ENCODE measurements around the gene LAIR1. TPM values are rescaled to one million over a fixed set of nuclear protein-coding genes. Genes with fewer than 3 reads are reported as not detected.

Gene LAIR1, protein sequence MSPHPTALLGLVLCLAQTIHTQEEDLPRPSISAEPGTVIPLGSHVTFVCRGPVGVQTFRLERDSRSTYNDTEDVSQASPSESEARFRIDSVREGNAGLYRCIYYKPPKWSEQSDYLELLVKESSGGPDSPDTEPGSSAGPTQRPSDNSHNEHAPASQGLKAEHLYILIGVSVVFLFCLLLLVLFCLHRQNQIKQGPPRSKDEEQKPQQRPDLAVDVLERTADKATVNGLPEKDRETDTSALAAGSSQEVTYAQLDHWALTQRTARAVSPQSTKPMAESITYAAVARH
- not detected in 2 replicates for total RNA-seq

DNA sequence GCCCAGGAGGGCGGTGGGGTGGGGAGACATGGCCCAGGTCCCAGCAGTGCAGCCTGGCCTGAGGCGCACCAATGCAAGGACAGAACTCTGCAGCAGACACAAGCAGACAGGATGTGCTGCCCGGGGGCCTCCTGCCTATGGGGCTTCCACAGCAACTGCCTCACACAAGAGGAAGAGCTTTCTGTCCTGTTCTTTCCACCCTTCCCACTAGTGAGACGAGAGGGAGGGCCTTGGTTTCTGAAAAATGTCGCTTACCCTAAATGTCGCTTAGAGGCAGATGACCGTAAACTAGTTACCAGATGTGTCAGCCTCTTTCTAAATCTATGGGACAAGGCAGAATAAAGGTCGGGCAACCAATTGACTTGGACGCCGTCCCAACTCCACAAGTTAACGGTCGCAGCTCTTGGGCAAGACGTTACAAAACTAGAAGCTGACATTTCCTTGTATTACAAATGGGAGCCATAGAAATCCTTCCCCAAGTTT, at the start of gene LAIR1:
Gene LAIR1 (minus strand): TSS at position 157 of the 483 bp plus-strand sequence. CDS start 127 bp downstream, at position 30.

DNA sequence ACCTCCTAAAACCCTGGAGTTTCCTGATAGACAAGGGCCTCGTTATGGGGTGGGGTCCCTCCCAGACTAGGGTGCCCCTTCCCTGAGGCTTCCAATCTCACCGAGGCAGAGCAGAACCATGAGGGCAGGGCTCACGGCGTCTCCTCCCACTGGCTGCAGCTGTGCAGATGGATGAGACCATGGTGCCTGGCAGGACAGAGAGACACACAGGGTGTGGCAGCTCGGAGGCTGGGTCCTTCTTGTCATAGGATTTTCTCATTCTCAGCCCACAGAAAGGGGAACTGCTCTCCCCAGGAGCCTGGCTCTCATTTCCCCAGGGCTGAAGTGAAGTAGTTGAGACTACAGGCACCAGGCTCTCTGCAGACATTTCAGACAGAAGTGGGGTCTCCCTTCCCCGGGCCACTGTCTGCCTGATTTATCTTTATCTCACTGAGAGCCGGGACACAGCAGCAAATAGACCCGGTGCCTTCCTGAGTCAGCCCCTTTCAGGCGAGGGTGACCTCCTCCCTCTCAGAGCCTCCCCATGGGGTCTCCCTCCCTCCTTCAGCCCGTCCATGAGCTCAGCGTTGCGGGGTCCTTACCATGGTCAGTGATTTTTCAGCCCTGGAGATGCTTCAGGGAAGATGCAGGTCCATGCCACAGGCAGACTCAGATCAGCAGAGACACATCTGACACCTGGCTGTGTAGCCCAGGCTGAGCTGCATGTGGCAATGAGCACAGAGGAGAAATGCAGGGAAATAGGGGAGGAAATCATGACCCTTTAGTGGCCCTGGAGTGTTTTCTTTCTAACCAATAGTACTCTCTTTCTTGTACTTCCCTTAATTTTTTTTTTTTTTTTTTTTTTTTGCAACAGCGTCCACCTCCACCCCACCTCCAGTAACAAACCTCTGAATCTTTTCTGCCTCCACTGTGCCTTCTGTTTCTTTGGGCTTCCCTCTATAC, 52.0 kb downstream of the LAIR1 start, which contains the start of gene LILRA5:
Gene LILRA5 (minus strand): TSS at position 731 of the 942 bp plus-strand sequence. CDS start 147 bp downstream, at position 584.

Other genes with a start within 250 kb of the LAIR1 start
- 13.3 and 14.4 TPM in 2 replicates for gene TFPT, start 249.3 kb downstream of the LAIR1 start, total RNA-seq
- 61.1 and 69.6 TPM in 2 replicates for gene PRPF31, start 249.2 kb downstream of the LAIR1 start, total RNA-seq
- 11.8 and 21.2 TPM in 2 replicates for gene CNOT3, start 227.2 kb downstream of the LAIR1 start, total RNA-seq
- gene LENG1, start 205.2 kb downstream of the LAIR1 start, total RNA-seq: 5.9 and 9.0 TPM in 2 replicates
- gene TMC4, start 191.8 kb downstream of the LAIR1 start, total RNA-seq: 12.6 and 12.8 TPM in 2 replicates
- gene MBOAT7, start 175.4 kb downstream of the LAIR1 start, total RNA-seq: 119 and 133 TPM in 2 replicates
- gene TSEN34, start 173.6 kb downstream of the LAIR1 start, total RNA-seq: 160 and 172 TPM in 2 replicates
- 2,280 and 2,710 TPM in 2 replicates for gene RPS9, start 164.1 kb downstream of the LAIR1 start, total RNA-seq
- not detected in 2 replicates for gene LILRB3, start 141.9 kb downstream of the LAIR1 start, total RNA-seq
- gene LILRA6, start 122.1 kb downstream of the LAIR1 start, total RNA-seq: not detected in 2 replicates
- gene LILRB5, start 107.7 kb downstream of the LAIR1 start, total RNA-seq: not detected in 2 replicates
- gene LILRB2, start 83.8 kb downstream of the LAIR1 start, total RNA-seq: not detected in 2 replicates
- not detected in 2 replicates for gene LILRA5, start 51.8 kb downstream of the LAIR1 start, total RNA-seq
- not detected in 2 replicates for gene LILRA4, start 25.8 kb downstream of the LAIR1 start, total RNA-seq
- 0.63 and 0.88 TPM in 2 replicates for gene TTYH1, start 50.5 kb upstream of the LAIR1 start, total RNA-seq
- gene LENG8, start 84.3 kb upstream of the LAIR1 start, total RNA-seq: 19.4 and 28.4 TPM in 2 replicates
- gene LENG9, start 98.8 kb upstream of the LAIR1 start, total RNA-seq: 9.7 and 12.4 TPM in 2 replicates
- 35.1 and 37.1 TPM in 2 replicates for gene CDC42EP5, start 108.4 kb upstream of the LAIR1 start, total RNA-seq
- not detected in 2 replicates for gene LAIR2, start 137.9 kb upstream of the LAIR1 start, total RNA-seq
- gene LILRA2, start 208.9 kb upstream of the LAIR1 start, total RNA-seq: not detected in 2 replicates
- not detected in 2 replicates for gene LILRA1, start 228.7 kb upstream of the LAIR1 start, total RNA-seq

All from airway epithelial cell (primary cell).